DMS 273 (cell line): ENCODE measurements around the gene ARHGAP4.

Experiments
- DNase-seq: peaks from one replicate; lab custom pipeline; 2025; ENCODE audit not compliant: unreplicated experiment; lab: John Stamatoyannopoulos, UW

Gene ARHGAP4

GRCh38 chrX:153870288-153870690 lies 55.8 kb downstream of the ARHGAP4 start:
- no peak for DNase-seq

- no peak for DNase-seq
These were observed 56.4 kb downstream of the ARHGAP4 start for GRCh38 chrX:153869473-153870287.

- no peak for DNase-seq
These were observed 57.2 kb downstream of the ARHGAP4 start for GRCh38 chrX:153868576-153869472.

GRCh38 chrX:153867671-153868070 lies 58.4 kb downstream of the ARHGAP4 start:
- DNase-seq = no peak

- DNase-seq = no peak
These were observed 58.9 kb downstream of the ARHGAP4 start for GRCh38 chrX:153867139-153867538.

- DNase-seq = no peak
These were observed 59.6 kb downstream of the ARHGAP4 start for GRCh38 chrX:153866302-153867019.

GRCh38 chrX:153865685-153866084 lies 60.4 kb downstream of the ARHGAP4 start:
- DNase-seq = no peak

- DNase-seq = no peak
These were observed 60.8 kb downstream of the ARHGAP4 start for GRCh38 chrX:153865321-153865580.

- DNase-seq = no peak
These were observed 61.3 kb downstream of the ARHGAP4 start for GRCh38 chrX:153864561-153865320.

GRCh38 chrX:153864101-153864500 lies 62.0 kb downstream of the ARHGAP4 start:
- no peak for DNase-seq

GRCh38 chrX:153863251-153863991 lies 62.6 kb downstream of the ARHGAP4 start:
- no peak for DNase-seq

GRCh38 chrX:153862369-153863250 lies 63.5 kb downstream of the ARHGAP4 start:
- DNase-seq = no peak

- DNase-seq = peak; percentile 92
These were observed 64.2 kb downstream of the ARHGAP4 start for GRCh38 chrX:153861733-153862310.

GRCh38 chrX:153861151-153861550 lies 64.9 kb downstream of the ARHGAP4 start:
- no peak for DNase-seq
